Tibial nerve (tissue), 3 donors: ENCODE results near the gene CLSTN1.

Experiments used
- POLR2A ChIP-seq, 2 donors: fragments of 450-650 bp; IDR thresholded peaks; one replicate each; pipeline ENCODE4 v1.6.1; 2017; ENCODE audit warnings: antibody characterized with exemption in 2 of 2, mild to moderate bottlenecking in 2 of 2, moderate library complexity in 2 of 2
- TF ChIP-seq, protein P1 (sequence below), 5 experiments: fragments of 200-600 bp in 3 of 5; fragments of 450-650 bp in 2 of 5; sonication (generic) in 3 of 5; IDR thresholded peaks; one replicate each; pipeline ENCODE4 v1.5.1; 2016 to 2019; ENCODE audit warnings: antibody characterized with exemption in 5 of 5, mild to moderate bottlenecking in 3 of 5, moderate library complexity in 2 of 5

DNA sequence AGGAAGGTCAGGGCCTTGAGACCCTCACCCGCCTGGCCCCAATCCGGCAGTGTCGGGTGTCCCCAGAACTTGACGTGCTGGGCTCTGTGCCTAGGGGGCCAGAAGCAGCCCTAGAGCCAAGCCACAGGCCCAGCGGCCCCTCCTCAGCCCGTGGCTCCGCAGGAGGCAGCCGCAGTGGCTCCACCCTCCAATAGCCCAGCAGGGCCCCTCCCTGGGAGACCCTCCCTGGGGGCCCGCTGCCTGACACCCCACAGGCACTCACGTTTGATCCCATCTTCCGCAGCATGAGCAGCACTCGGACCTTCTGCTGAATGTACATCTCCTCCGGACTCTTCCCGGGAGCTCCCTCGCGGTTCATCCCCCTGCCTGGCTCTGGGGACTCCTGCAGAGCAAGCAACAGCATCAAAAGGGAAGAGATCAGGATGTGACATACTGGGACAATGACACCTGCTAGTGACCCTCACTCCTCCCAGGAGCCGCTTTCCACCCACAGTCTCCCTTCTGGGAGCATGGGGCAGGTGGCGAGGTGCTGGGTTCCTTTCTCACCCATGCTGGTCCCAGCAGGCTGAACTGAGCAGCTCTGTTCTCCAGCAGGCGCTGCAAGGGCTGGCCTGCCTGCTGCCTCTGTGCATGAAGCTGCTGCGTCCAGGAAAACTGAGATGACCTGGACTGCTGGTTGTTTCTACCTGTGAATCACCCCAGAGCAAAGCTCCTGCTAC, 48.1 kb upstream of the CLSTN1 start:
- TF ChIP-seq POLR2A (IDR thresholded peaks at IDR 0.05) = no peak
- TF ChIP-seq, protein P1, sequence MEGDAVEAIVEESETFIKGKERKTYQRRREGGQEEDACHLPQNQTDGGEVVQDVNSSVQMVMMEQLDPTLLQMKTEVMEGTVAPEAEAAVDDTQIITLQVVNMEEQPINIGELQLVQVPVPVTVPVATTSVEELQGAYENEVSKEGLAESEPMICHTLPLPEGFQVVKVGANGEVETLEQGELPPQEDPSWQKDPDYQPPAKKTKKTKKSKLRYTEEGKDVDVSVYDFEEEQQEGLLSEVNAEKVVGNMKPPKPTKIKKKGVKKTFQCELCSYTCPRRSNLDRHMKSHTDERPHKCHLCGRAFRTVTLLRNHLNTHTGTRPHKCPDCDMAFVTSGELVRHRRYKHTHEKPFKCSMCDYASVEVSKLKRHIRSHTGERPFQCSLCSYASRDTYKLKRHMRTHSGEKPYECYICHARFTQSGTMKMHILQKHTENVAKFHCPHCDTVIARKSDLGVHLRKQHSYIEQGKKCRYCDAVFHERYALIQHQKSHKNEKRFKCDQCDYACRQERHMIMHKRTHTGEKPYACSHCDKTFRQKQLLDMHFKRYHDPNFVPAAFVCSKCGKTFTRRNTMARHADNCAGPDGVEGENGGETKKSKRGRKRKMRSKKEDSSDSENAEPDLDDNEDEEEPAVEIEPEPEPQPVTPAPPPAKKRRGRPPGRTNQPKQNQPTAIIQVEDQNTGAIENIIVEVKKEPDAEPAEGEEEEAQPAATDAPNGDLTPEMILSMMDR (IDR thresholded peaks at IDR 0.05) = no peak
